ENCODE data around the gene GDPD4.

The GDPD4 gene

DNA sequence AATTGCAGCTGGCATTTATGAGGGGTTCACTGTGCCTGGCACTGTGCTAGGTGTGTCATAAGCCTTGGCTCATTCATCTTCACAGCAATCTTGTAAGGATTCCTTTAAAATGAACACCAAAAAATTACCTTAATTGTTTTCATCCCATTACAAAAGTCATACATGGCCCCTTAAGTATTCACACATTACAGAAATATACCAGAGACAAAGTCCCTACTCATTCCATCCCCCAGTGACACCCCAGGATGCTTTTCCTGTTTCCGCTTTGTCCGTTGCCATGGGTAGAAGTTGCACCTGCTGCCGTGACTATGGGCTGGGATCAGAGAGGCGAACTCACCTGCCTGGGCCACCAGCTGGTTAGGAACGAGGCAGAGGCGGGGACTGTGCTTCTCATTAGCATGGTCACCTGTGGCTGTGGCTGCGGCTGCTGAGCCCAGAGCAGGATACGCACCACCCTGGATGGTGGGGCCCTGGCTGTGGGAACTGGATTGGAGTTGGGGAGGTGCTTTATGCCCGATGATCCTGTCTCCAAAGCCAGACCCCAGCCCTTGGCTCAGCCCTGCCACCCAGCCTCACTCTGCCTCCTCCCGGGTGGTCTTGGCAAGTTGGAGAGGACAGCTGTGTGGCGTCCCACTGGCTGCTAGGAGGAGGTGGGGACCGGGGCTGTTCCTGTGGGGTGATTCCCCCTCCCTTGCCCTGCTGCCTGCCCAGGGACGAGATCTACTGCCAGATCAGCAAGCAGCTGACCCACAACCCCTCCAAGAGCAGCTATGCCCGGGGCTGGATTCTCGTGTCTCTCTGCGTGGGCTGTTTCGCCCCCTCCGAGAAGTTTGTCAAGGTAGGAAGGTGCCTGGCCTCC is 112.6 kb downstream of the GDPD4 start:
- no peak for DNase-seq

DNA sequence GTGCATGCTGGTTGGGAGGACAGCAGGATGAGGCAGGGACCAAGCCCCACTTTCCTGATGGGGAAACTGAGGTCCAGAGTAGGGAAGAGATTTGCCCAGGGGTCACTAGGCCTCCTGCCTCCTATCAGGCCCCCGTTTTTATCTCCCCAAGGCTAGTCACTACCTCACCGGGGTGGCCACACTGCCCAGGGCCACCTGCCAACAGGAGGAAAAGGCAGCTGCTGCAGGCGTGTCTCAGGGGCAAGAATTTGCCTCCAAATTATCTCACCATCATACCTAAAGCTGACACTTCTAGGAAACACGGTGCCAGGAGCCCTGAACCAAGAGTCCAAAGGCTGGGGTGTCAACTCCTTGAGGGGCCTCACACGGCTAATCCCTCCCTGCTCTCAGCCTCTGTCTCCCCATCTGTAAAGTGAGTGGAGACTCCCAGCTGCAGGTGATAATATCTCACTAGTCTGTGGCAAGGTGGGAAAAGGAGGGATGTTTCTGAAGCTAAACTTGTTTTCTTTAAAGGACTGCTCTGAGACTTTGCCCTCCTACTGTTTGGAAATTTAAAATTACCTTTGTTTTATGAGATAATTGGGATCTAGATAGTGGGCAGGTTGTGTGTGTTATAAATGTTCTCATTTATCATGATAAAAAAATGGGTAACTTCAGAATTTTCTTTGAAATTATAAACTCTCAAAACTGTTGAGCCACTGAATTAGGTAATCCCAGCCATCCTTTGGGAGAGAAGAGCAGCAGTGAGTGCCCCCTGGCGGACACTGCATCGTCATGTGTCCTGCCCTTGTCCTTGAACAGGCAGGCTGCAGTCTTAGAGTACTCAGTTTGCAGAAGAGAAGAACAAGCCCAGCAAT is 113.5 kb downstream of the GDPD4 start:
- peak; percentile 21 to 36 (median 29) for DNase-seq

GRCh38 chr11:77187111-77187750 is 114.3 kb downstream of the GDPD4 start:
- DNase-seq, result no peak

GRCh38 chr11:77186302-77186701 is 115.2 kb downstream of the GDPD4 start:
- no peak for DNase-seq

DNA sequence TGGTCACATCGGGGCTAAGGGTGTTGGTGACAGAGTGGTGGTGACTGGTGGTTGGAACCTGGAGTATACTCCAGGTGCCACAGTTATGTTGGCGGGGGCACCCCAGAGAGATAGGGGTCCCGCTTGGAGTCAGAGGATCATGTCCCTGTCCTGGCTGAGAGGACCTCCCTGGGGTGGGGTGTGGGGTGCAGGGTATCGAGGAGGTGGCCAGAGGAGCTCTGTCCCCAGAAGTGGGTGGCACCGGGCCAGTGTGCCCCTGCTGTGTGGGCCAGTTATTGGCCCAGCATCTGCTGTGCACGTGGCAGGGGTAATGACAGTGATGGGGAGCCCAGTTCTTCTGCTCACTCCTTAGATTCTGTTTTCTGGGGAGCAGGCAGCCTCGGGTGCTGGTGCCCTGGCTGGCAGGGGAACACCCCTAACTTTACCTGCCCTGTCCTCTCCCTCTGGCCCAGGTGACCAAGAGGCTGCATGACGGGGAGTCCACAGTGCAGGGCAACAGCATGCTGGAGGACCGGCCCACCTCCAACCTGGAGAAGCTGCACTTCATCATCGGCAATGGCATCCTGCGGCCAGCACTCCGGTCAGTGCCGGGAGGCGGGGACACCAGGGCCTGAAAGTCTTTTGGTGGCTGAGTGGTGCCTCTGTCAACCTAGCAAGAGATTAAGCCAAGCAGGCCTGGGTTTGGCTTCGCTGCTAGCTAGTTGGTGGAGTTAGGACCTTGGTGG is 117.2 kb downstream of the GDPD4 start:
- no peak for DNase-seq

DNA sequence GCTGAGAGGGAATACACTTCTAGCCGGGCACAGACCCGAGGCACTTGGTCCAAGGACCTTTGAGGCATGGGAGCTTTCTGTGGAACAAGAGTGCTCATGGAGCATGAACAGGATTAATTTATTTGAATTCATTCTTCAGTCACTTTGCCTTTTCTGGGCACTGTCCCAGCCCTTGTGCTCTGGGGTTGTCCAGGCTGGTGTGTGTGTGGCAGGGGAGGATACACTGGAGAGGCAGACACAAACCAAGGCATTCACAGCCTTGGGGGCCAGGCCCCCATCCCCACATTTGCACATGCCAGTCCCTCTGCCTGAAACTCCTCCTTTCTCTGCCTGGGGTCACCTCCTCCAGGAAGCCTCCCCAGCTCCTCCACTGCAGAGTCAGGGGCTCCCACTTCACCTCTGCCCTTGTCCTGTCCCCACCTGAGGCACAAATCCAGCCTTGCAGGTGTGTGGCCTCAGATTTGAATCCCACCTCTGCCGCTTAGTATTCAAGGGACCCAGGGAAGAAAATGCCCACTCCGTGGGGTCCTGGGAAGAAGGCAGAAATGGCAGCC is 118.0 kb downstream of the GDPD4 start:
- DNase-seq, result no peak

DNA sequence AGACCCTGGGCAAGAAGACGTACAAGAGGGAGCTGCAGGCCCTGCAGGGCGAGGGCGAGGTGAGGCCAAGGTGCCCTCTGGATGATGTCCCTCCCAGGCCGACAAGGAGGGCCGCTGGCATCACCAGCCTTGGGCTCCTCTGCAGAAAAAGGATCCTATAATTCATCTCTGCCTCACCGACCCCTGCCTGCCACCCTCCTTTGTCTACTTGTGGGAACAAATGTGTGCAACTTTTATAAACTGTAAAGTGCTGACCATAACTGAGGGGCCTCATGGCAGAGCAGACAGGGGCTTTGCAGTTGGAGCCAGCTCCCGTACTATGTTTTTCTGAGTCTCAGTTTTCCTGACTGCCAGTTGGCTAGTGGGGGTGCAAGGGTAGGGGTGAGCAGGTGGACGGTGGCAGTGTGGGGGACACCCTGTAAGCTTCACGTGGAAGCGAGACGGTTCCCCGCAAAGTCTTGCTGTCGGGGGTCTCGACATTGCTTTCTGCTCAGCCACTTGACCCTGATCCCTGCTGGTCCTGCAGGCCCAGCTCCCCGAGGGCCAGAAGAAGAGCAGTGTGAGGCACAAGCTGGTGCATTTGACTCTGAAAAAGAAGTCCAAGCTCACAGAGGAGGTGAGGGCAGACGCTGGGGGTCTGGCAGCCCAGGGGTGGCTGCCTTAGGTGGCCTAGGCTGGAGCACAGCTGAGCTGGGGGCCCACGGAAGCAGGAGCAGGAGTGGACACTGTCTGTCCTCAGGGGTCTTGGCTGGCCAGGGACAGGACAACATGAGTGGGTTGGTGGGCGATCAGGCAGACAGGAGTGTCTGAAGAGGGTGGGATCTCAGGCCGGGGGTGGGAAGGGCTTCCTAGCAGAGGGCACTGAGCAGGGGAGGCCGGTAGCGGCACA is 118.7 kb downstream of the GDPD4 start:
- DNase-seq, result no peak

DNA sequence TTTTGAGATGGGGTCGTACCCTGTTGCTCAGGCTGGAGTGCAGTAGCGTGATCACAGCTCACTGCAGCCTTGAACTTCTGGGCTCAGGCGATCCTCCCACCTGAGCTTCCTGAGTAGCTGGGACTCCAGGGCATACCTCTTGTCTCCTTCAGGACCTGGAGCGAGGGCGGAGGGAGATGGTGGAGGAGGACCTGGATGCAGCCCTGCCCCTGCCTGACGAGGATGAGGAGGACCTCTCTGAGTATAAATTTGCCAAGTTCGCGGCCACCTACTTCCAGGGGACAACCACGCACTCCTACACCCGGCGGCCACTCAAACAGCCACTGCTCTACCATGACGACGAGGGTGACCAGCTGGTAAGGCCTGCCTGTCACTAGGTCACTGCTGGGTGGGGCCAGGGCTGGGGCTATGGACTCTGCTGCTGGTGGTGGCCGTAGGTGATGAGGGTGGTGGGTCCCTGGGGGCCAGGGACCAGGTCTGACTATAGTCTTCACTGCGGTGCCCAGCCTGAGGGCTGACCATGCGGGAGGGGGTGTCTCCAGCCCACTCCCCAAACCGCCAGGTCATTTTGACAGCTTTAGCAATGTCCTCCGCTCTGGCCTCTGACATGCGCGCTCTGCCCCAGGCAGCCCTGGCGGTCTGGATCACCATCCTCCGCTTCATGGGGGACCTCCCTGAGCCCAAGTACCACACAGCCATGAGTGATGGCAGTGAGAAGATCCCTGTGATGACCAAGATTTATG is 119.5 kb downstream of the GDPD4 start:
- DNase-seq, result no peak

GRCh38 chr11:77181226-77181625 is 120.3 kb downstream of the GDPD4 start:
- no peak for DNase-seq

DNA sequence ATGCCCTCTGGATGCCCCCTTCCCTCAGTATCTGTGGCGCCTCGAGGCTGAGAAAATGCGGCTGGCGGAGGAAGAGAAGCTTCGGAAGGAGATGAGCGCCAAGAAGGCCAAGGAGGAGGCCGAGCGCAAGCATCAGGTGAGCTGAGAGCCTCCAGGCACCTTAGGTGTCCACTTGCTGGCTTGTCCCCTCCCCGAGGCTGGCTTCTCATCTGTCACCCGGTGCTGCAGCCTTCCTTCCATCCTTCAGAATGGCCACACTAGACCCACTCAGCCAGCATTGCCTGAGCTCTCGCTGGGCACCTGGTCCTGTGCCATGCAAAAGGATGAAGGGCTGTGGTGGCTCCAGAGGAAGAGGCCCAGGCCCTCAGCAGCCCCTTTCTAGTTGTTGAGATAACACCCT is 121.1 kb downstream of the GDPD4 start:
- DNase-seq, result no peak

GRCh38 chr11:77179681-77180080 is 121.8 kb downstream of the GDPD4 start:
- no peak for DNase-seq

GRCh38 chr11:77179048-77179447 is 122.4 kb downstream of the GDPD4 start:
- DNase-seq, result no peak

DNA sequence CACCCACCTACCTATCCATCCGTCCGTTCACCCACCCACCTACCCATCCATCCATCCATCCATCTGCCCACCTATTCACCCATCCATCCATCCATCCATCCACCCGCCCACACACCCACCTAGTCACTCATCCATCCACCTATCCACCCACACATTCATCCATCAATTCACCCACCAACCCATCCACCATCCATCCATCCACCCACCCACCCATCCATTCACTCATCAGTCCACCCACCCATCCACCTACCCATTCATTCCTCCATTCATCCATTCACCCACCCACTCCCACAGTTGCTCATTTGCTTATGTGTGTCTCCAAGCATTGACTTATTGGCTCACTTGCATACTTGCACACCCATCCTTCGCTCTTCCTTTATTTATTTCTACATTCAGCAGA is 123.3 kb downstream of the GDPD4 start:
- no peak for DNase-seq

DNA sequence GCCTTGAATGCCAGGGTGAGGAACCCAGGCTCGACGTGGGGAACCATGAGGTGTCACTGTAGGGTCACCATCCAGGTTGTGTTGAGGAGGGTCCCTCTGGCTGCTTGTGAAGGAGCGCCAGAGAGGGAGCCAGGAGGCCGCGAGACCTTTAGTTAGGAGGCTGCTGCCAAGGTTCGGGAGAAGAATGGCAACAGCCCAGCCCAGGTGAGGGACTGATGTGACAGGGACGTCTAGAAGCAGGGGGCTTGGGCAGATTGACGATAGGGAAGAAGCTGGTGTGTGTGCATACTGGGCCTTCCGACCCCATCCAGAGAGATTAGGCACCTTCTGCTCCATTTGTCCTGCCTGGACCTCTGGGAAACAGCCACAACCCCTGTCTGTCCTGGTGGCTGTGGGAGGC is 124.5 kb downstream of the GDPD4 start:
- DNase-seq, result no peak

DNA sequence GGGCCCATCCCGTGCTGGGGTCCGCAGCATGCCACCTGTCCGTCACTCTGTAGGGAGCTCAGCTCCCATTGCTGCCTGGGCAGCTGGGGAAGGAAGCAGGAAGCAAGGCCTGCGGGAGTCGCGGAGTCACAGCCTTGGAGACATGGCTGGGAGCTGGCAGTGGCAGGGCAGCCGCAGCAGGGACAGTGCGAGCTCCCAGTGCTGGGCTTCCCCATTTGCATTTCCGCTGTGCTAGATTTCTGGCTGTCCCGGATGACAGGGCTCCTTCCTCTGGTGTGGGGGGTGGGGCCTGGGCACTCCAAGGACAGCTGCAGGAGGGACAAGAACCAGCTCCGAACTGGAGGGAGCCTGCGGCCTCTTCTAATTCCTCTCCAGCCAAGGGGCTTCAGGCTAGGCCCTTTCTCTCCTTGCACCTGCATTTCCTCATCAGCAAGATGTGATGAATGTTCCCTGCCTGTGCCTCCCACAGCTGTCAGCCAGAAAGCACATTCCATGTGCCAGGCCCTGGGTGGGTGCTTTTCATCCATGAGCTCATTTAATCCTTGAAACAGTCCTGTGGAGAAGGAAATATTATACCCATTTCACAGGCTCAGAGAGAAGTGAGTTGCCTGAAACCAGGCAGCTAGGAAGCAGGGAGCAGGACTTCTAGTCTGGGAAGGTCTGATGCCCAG is 125.5 kb downstream of the GDPD4 start:
- DNase-seq, result no peak

DNA sequence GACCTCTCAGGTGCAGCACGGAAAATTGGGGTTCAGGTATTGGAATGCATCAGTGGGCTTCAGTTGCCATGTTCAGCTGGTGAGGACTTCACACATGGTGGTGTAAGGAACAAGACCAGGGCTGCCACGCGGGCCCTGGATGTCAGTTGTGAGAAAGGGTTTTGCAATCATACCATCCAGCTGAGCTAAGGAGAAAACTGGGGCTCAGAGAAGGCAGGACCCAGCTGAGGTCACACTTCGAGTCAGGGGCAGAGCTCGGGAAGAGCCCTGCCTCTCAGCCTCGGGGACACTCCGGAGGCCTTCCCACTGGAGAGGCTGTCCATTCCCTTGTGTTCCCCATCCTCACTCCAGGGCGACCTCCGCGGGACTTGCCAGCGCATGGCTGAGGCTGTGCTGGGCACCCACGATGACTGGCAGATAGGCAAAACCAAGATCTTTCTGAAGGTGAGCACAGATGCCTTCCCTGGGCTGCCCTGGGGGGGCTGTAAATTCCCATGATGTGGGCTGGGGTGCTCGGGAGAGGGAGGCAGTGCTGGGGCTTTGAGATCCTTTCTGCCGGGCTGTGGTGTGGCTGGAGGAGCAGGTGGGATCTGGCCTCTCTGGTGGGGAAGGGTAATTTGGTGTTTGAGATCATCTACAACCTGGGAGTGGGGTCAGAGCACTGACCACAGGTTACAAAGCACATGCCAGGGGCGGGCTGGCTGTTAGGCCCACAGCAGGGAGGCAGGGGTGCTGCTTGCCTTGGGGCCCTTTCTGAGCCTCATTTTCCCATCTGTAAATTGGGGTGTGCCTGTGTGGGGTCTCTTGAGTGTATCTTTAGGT is 126.3 kb downstream of the GDPD4 start:
- DNase-seq, result no peak

GRCh38 chr11:77174559-77174958 is 126.9 kb downstream of the GDPD4 start:
- DNase-seq, result no peak

DNA sequence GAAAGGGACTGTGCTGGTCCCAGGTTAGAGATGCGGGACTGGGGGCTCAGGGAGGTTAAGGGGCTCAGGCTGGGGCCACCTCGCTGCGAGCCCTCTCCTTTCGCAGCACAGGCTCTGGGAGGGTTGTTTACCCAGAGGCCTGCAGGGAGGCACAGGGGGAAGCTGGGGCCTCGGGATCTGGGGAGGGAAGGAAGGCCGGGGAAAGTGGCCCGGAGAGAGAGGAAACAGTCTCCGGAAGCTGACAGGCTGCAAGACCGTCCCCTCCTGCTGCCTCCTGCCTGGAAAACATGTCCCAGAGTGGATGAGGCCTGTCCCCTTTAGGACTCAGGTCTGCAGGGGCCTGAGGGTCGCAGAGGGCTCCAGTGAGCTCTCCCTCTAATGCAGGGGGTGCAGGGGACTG is 128.0 kb downstream of the GDPD4 start:
- DNase-seq, result no peak

GRCh38 chr11:77172666-77172982 is 128.9 kb downstream of the GDPD4 start:
- no peak for DNase-seq

Data from activated CD4-positive, CD25-positive, alpha-beta regulatory T cell (primary cell).